PC-3 (cell line): ENCODE results near the gene DHX32. TPM values are rescaled to one million over a fixed set of nuclear protein-coding genes. Genes with fewer than 3 reads are reported as not detected.

Experiments used
- ATAC-seq: fragments of 200-7000 bp; cut with Tn5 transposase; 2 replicates; pipeline ENCODE4 v1.9.1; 2020; ENCODE audit warnings: mild to moderate bottlenecking, moderate library complexity
- BruUV-seq: library from RNA; stranded (reverse); fragments of 400-500 nt; replicated peaks from 2 replicates; lab custom pipeline; 2021; lab: Mats Ljungman, UMichigan
- CTCF ChIA-PET: fragments of 300-600 bp; sonication (Branson Sonifier 250); formaldehyde crosslinking; loops from one replicate; lab custom pipeline; 2022; ENCODE audit warnings: antibody characterized with exemption; lab: Charles Lee
- POLR2A ChIA-PET: fragments of 300-600 bp; sonication (Branson Sonifier 250); formaldehyde crosslinking; loops from one replicate; lab custom pipeline; 2022; ENCODE audit warnings: antibody characterized with exemption; ENCODE audit not compliant: unreplicated experiment; lab: Charles Lee
- DNase-seq: peaks from one replicate; pipeline ENCODE4 v3.0.0-alpha.2; 2015
- H2AFZ ChIP-seq: fragments of 300-600 bp; sonication (generic); 2 replicates; pipeline ENCODE4 v1.6.0; 2016; ENCODE audit warnings: antibody characterized with exemption, low read length
- H3F3A ChIP-seq: fragments of 300-600 bp; sonication (generic); one replicate; pipeline ENCODE4 v1.6.0; 2017; ENCODE audit warnings: antibody characterized with exemption, low read length, control low read depth, mild to moderate bottlenecking; ENCODE audit not compliant: unreplicated experiment
- H3K27ac ChIP-seq: fragments of 300-600 bp; sonication (generic); 2 replicates; pipeline ENCODE4 v1.5.1; 2016; ENCODE audit warnings: mild to moderate bottlenecking, low read length
- H3K27me3 ChIP-seq: fragments of 300-600 bp; sonication (generic); 2 replicates; pipeline ENCODE4 v1.6.1; 2016; ENCODE audit warnings: low read length, mixed read lengths
- H3K36me3 ChIP-seq: fragments of 300-600 bp; sonication (generic); 2 replicates; pipeline ENCODE4 v1.6.1; 2016; ENCODE audit warnings: low read depth, mixed run types, low read length, mixed read lengths
- H3K4me1 ChIP-seq: fragments of 300-600 bp; sonication (generic); 2 replicates; pipeline ENCODE4 v1.5.1; 2016; ENCODE audit warnings: low read length; ENCODE audit not compliant: insufficient read depth
- H3K4me2 ChIP-seq: fragments of 300-600 bp; sonication (generic); 2 replicates; pipeline ENCODE4 v1.6.0; 2016; ENCODE audit warnings: low read length
- H3K4me3 ChIP-seq: fragments of 300-600 bp; sonication (generic); 2 replicates; pipeline ENCODE4 v1.5.1; 2016; ENCODE audit warnings: mild to moderate bottlenecking, low read length, mixed read lengths
- H3K79me2 ChIP-seq: fragments of 300-600 bp; sonication (generic); 2 replicates; pipeline ENCODE4 v1.6.1; 2017; ENCODE audit warnings: low read length, mixed read lengths
- H3K9ac ChIP-seq: fragments of 300-600 bp; sonication (generic); 2 replicates; pipeline ENCODE4 v1.6.0; 2016; ENCODE audit warnings: mild to moderate bottlenecking, low read length
- H3K9me2 ChIP-seq: fragments of 300-600 bp; sonication (generic); replicated peaks from 2 replicates; pipeline ENCODE4 v1.6.1; 2016; ENCODE audit warnings: mixed run types, low read length, mixed read lengths
- H3K9me3 ChIP-seq: fragments of 300-600 bp; sonication (generic); 2 replicates; pipeline ENCODE4 v1.6.1; 2016; ENCODE audit warnings: low read length, mixed read lengths
- H4K20me1 ChIP-seq: fragments of 300-600 bp; sonication (generic); 2 replicates; pipeline ENCODE4 v1.6.1; 2016; ENCODE audit warnings: low read length, mixed read lengths
- EZH2 ChIP-seq: fragments of 300-600 bp; sonication (generic); IDR thresholded peaks from one replicate; pipeline ENCODE4 v1.6.1; 2017; ENCODE audit warnings: antibody characterized with exemption, mild to moderate bottlenecking, low read length; ENCODE audit not compliant: unreplicated experiment
- EZH2phosphoT487 ChIP-seq: fragments of 300-600 bp; sonication (generic); IDR thresholded peaks from 2 replicates; pipeline ENCODE4 v1.6.1; 2018; ENCODE audit warnings: mild to moderate bottlenecking, antibody characterized with exemption, low read length, borderline replicate concordance
- intact Hi-C: fragments of 100-400 bp; cut with micrococcal nuclease; formaldehyde crosslinking; loops from 2 replicates; pipeline ENCODE4 v1.9.0; 2023
- total RNA-seq: library from RNA; depleted of rRNA; stranded (reverse); fragments of >200 nt; gene quantifications from 2 replicates; pipeline ENCODE4 v1.2.3, GENCODE V29; 2014
- TF ChIP-seq, protein P1 (sequence below): fragments of 300-600 bp; sonication (generic); conservative IDR thresholded peaks from 2 replicates; pipeline ENCODE4 v1.5.1; 2017; ENCODE audit warnings: antibody characterized with exemption, low read depth, mild to moderate bottlenecking, low read length

DHX32 gene
- total RNA-seq, 1 experiment from 2014 or later = 38.7 TPM

DNA sequence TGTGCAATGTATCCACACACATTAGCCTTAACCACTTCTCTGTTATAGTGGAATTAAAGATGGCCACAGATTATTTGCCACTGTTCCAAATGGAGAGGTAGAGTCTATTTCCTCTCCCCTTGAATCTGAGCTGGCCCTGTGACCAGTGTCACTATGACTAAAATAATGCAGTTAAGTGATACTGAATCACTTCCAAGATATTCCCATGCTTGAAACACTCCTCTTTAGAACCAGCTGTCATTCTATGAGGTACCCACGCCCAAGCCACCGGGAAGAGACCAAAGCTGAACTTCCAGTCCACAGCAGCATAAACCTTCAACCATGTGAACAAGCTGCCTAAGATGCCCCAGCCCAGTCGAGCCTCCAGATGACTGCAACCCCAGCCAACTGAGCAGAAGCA, 2.1 kb upstream of the DHX32 start:
- Histone ChIP-seq H3K79me2 (peaks cover 13% of the 10 kb centered on the region; the same call in 1 of the 2 replicates), H3K27me3 (no peaks in the 10 kb centered on the region), H3K36me3 (peaks cover 2% of the 10 kb centered on the region; the same call in 1 of the 2 replicates), H3K4me3 (no peak overlapping the region), H2AFZ (no peak overlapping the region), H3K27ac (no peak overlapping the region), H3K4me2 (no peak overlapping the region), H3K9ac (no peak overlapping the region), H4K20me1 (no peaks in the 10 kb centered on the region), H3F3A (peaks cover 3% of the 10 kb centered on the region), H3K4me1 (peaks cover 29% of the 10 kb centered on the region), H3K9me3 (no peaks in the 10 kb centered on the region), H3K9me2 (no peaks in the 10 kb centered on the region)
- TF ChIP-seq EZH2 = no peak
- TF ChIP-seq EZH2phosphoT487 = no peak
- TF ChIP-seq, protein P1, sequence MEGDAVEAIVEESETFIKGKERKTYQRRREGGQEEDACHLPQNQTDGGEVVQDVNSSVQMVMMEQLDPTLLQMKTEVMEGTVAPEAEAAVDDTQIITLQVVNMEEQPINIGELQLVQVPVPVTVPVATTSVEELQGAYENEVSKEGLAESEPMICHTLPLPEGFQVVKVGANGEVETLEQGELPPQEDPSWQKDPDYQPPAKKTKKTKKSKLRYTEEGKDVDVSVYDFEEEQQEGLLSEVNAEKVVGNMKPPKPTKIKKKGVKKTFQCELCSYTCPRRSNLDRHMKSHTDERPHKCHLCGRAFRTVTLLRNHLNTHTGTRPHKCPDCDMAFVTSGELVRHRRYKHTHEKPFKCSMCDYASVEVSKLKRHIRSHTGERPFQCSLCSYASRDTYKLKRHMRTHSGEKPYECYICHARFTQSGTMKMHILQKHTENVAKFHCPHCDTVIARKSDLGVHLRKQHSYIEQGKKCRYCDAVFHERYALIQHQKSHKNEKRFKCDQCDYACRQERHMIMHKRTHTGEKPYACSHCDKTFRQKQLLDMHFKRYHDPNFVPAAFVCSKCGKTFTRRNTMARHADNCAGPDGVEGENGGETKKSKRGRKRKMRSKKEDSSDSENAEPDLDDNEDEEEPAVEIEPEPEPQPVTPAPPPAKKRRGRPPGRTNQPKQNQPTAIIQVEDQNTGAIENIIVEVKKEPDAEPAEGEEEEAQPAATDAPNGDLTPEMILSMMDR = no peak
- ATAC-seq (no peak), DNase-seq (no peak)
- CTCF ChIA-PET = no interaction called here
- intact Hi-C loops = no loop called here
- POLR2A ChIA-PET = no interaction called here
- BruUV-seq = no TSS peak

DNA sequence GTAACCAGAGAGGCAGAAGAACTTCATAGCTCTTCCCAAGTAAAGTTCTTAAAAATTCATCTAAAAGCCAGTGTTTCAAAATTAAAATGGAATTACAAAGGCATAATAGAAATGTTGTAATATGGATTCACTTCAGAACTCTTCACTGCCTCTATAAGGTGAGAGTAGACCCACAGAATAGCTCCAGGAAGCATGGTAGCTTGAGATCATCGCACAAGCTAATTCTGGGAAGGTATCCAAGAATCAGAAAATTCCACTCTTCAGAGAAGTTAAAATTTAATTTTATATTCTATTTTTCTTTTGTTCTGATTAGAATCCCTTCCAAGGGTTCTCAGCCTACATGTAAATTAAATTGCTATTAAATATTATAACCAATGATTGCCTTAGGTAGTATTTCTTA, 1.5 kb upstream of the DHX32 start:
- Histone ChIP-seq H3K36me3 (peaks cover 5% of the 10 kb centered on the region), H4K20me1 (no peaks in the 10 kb centered on the region), H3K4me2 (no peak overlapping the region), H3K4me1 (peaks cover 28% of the 10 kb centered on the region), H2AFZ (no peak overlapping the region), H3K9me2 (no peaks in the 10 kb centered on the region), H3K27ac (no peak overlapping the region), H3K79me2 (peaks cover 14% of the 10 kb centered on the region; the same call in 1 of the 2 replicates), H3K27me3 (no peaks in the 10 kb centered on the region), H3K9me3 (no peaks in the 10 kb centered on the region), H3F3A (peaks cover 3% of the 10 kb centered on the region), H3K4me3 (no peak overlapping the region), H3K9ac (no peak overlapping the region)
- POLR2A ChIA-PET = no interaction called here
- TF ChIP-seq, protein P1 = no peak
- TF ChIP-seq EZH2phosphoT487 = no peak
- no peak for TF ChIP-seq EZH2
- CTCF ChIA-PET = no interaction called here
- DNase-seq = no peak
- intact Hi-C loops = no loop called here
- BruUV-seq = no TSS peak
- no peak for ATAC-seq

- ChIA-PET POLR2A (no interaction called here), CTCF (no interaction called here)
- Histone ChIP-seq H3K9ac (no peak overlapping the region), H3K4me1 (peaks cover 17% of the 10 kb centered on the region), H3K9me3 (peaks cover 6% of the 10 kb centered on the region; the same call in 1 of the 2 replicates), H3K27ac (no peak overlapping the region), H3K4me2 (no peak overlapping the region), H3K4me3 (no peak overlapping the region), H3K9me2 (no peaks in the 10 kb centered on the region), H3F3A (peaks cover 3% of the 10 kb centered on the region), H2AFZ (no peak overlapping the region), H3K79me2 (peaks cover 12% of the 10 kb centered on the region), H4K20me1 (no peaks in the 10 kb centered on the region), H3K27me3 (no peaks in the 10 kb centered on the region), H3K36me3 (peaks cover 24% of the 10 kb centered on the region)
- ATAC-seq = no peak
- BruUV-seq = no TSS peak
- TF ChIP-seq EZH2 (no peak), EZH2phosphoT487 (no peak)
- TF ChIP-seq, protein P1 = no peak
- no peak for DNase-seq
- intact Hi-C loops = no loop called here
Measured at GRCh38 chr10:125880719-125881118, 373 bp downstream of the DHX32 start.
